Vagina (tissue), 2 donors: ENCODE measurements around the gene CAPN14.

Source experiments
- CTCF ChIP-seq, 3 experiments: fragments of 450-650 bp in 2 of 3; fragments of 200-600 bp in 1 of 3; sonication (generic) in 1 of 3; IDR thresholded peaks; one replicate each; pipeline ENCODE4 v1.5.1; 2017 to 2019; ENCODE audit warnings: antibody characterized with exemption in 3 of 3, mild to moderate bottlenecking in 2 of 3, moderate library complexity in 2 of 3
- POLR2AphosphoS5 ChIP-seq, 2 donors: sonication (generic); formaldehyde crosslinking; IDR thresholded peaks; one replicate each; pipeline ENCODE4 v1.9.0; 2017; ENCODE audit warnings: antibody characterized with exemption in 2 of 2, mild to moderate bottlenecking in 2 of 2, low read depth in 1 of 2; ENCODE audit not compliant: insufficient read depth in 1 of 2

GRCh38 chr2:31235504-31235902 is 18.2 kb upstream of the CAPN14 start:
- TF ChIP-seq CTCF (IDR thresholded peaks at IDR 0.05) (no peak), POLR2AphosphoS5 (IDR thresholded peaks at IDR 0.05; ENCODE audit: insufficient read depth in 1 of 2, low read depth in 1 of 2) (no peak)
